Right forelimb (tissue), 1 donor: ENCODE data around the gene SNAI1.

ENCODE experiments used
- DNase-seq: peaks from one replicate; pipeline ENCODE4 v3.0.0-alpha.2; 2018

The SNAI1 gene

GRCh38 chr20:50013976-50014375, 31.2 kb downstream of the SNAI1 start:
- DNase-seq = no peak

- DNase-seq = peak; percentile 73
These were observed 32.1 kb downstream of the SNAI1 start for GRCh38 chr20:50014570-50015562.

- no peak for DNase-seq
These were observed 32.8 kb downstream of the SNAI1 start for GRCh38 chr20:50015636-50015992.

GRCh38 chr20:50015993-50016770, 33.4 kb downstream of the SNAI1 start:
- DNase-seq = no peak

- DNase-seq = no peak
These were observed 34.4 kb downstream of the SNAI1 start for GRCh38 chr20:50017160-50017559.

- DNase-seq = no peak
These were observed 34.9 kb downstream of the SNAI1 start for GRCh38 chr20:50017576-50018248.

- no peak for DNase-seq
These were observed 36.9 kb downstream of the SNAI1 start for GRCh38 chr20:50019466-50020256.

- DNase-seq = no peak
These were observed 37.5 kb downstream of the SNAI1 start for GRCh38 chr20:50020288-50020687.

- DNase-seq = no peak
These were observed 39.9 kb downstream of the SNAI1 start for GRCh38 chr20:50022676-50023075.

GRCh38 chr20:50023116-50023805, 40.5 kb downstream of the SNAI1 start:
- DNase-seq = no peak

- DNase-seq = no peak
These were observed 44.2 kb downstream of the SNAI1 start for GRCh38 chr20:50026746-50027575.

GRCh38 chr20:50027611-50028105, 44.9 kb downstream of the SNAI1 start:
- peak; percentile 69 for DNase-seq

GRCh38 chr20:50029083-50029696, 46.4 kb downstream of the SNAI1 start:
- DNase-seq = no peak

- no peak for DNase-seq
These were observed 47.1 kb downstream of the SNAI1 start for GRCh38 chr20:50029697-50030461.

- no peak for DNase-seq
These were observed 50.3 kb downstream of the SNAI1 start for GRCh38 chr20:50032955-50033666.

GRCh38 chr20:50034567-50035180, 51.9 kb downstream of the SNAI1 start:
- DNase-seq = peak; percentile 67

GRCh38 chr20:50036703-50037102, 53.9 kb downstream of the SNAI1 start:
- DNase-seq = no peak

GRCh38 chr20:50037123-50037522, 54.3 kb downstream of the SNAI1 start:
- DNase-seq = no peak
